PC-3 (cell line): ENCODE data around the gene GLIPR1L1. TPM values are rescaled to one million over a fixed set of nuclear protein-coding genes. Genes with fewer than 3 reads are reported as not detected.
"Not testable (repeated sequence)": the region's sequence is repeated elsewhere in the genome, so short reads cannot be mapped to it uniquely, and the experiment has no call there.

Experiments used
- ATAC-seq: fragments of 200-7000 bp; cut with Tn5 transposase; 2 replicates; pipeline ENCODE4 v1.9.1; 2020; ENCODE audit warnings: mild to moderate bottlenecking, moderate library complexity
- BruUV-seq: library from RNA; stranded (reverse); fragments of 400-500 nt; replicated peaks from 2 replicates; lab custom pipeline; 2021; lab: Mats Ljungman, UMichigan
- CTCF ChIA-PET: fragments of 300-600 bp; sonication (Branson Sonifier 250); formaldehyde crosslinking; loops from one replicate; lab custom pipeline; 2022; ENCODE audit warnings: antibody characterized with exemption; lab: Charles Lee
- POLR2A ChIA-PET: fragments of 300-600 bp; sonication (Branson Sonifier 250); formaldehyde crosslinking; loops from one replicate; lab custom pipeline; 2022; ENCODE audit warnings: antibody characterized with exemption; ENCODE audit not compliant: unreplicated experiment; lab: Charles Lee
- DNase-seq: peaks from one replicate; pipeline ENCODE4 v3.0.0-alpha.2; 2015
- H2AFZ ChIP-seq: fragments of 300-600 bp; sonication (generic); 2 replicates; pipeline ENCODE4 v1.6.0; 2016; ENCODE audit warnings: antibody characterized with exemption, low read length
- H3F3A ChIP-seq: fragments of 300-600 bp; sonication (generic); one replicate; pipeline ENCODE4 v1.6.0; 2017; ENCODE audit warnings: antibody characterized with exemption, low read length, control low read depth, mild to moderate bottlenecking; ENCODE audit not compliant: unreplicated experiment
- H3K27ac ChIP-seq: fragments of 300-600 bp; sonication (generic); 2 replicates; pipeline ENCODE4 v1.5.1; 2016; ENCODE audit warnings: mild to moderate bottlenecking, low read length
- H3K27me3 ChIP-seq: fragments of 300-600 bp; sonication (generic); 2 replicates; pipeline ENCODE4 v1.6.1; 2016; ENCODE audit warnings: low read length, mixed read lengths
- H3K36me3 ChIP-seq: fragments of 300-600 bp; sonication (generic); 2 replicates; pipeline ENCODE4 v1.6.1; 2016; ENCODE audit warnings: low read depth, mixed run types, low read length, mixed read lengths
- H3K4me1 ChIP-seq: fragments of 300-600 bp; sonication (generic); 2 replicates; pipeline ENCODE4 v1.5.1; 2016; ENCODE audit warnings: low read length; ENCODE audit not compliant: insufficient read depth
- H3K4me2 ChIP-seq: fragments of 300-600 bp; sonication (generic); 2 replicates; pipeline ENCODE4 v1.6.0; 2016; ENCODE audit warnings: low read length
- H3K4me3 ChIP-seq: fragments of 300-600 bp; sonication (generic); 2 replicates; pipeline ENCODE4 v1.5.1; 2016; ENCODE audit warnings: mild to moderate bottlenecking, low read length, mixed read lengths
- H3K79me2 ChIP-seq: fragments of 300-600 bp; sonication (generic); 2 replicates; pipeline ENCODE4 v1.6.1; 2017; ENCODE audit warnings: low read length, mixed read lengths
- H3K9ac ChIP-seq: fragments of 300-600 bp; sonication (generic); 2 replicates; pipeline ENCODE4 v1.6.0; 2016; ENCODE audit warnings: mild to moderate bottlenecking, low read length
- H3K9me2 ChIP-seq: fragments of 300-600 bp; sonication (generic); replicated peaks from 2 replicates; pipeline ENCODE4 v1.6.1; 2016; ENCODE audit warnings: mixed run types, low read length, mixed read lengths
- H3K9me3 ChIP-seq: fragments of 300-600 bp; sonication (generic); 2 replicates; pipeline ENCODE4 v1.6.1; 2016; ENCODE audit warnings: low read length, mixed read lengths
- H4K20me1 ChIP-seq: fragments of 300-600 bp; sonication (generic); 2 replicates; pipeline ENCODE4 v1.6.1; 2016; ENCODE audit warnings: low read length, mixed read lengths
- CTCF ChIP-seq: fragments of 300-600 bp; sonication (generic); conservative IDR thresholded peaks from 2 replicates; pipeline ENCODE4 v1.5.1; 2017; ENCODE audit warnings: antibody characterized with exemption, low read depth, mild to moderate bottlenecking, low read length
- EZH2 ChIP-seq: fragments of 300-600 bp; sonication (generic); IDR thresholded peaks from one replicate; pipeline ENCODE4 v1.6.1; 2017; ENCODE audit warnings: antibody characterized with exemption, mild to moderate bottlenecking, low read length; ENCODE audit not compliant: unreplicated experiment
- EZH2phosphoT487 ChIP-seq: fragments of 300-600 bp; sonication (generic); IDR thresholded peaks from 2 replicates; pipeline ENCODE4 v1.6.1; 2018; ENCODE audit warnings: mild to moderate bottlenecking, antibody characterized with exemption, low read length, borderline replicate concordance
- intact Hi-C: fragments of 100-400 bp; cut with micrococcal nuclease; formaldehyde crosslinking; loops from 2 replicates; pipeline ENCODE4 v1.9.0; 2023
- total RNA-seq: library from RNA; depleted of rRNA; stranded (reverse); fragments of >200 nt; gene quantifications from 2 replicates; pipeline ENCODE4 v1.2.3, GENCODE V29; 2014

The GLIPR1L1 gene
- total RNA-seq, 1 experiment from 2014 or later, result not detected

- Histone ChIP-seq H4K20me1 (no peaks in the 10 kb centered on the region), H3F3A (no peaks in the 10 kb centered on the region), H3K9me3 (no peaks in the 10 kb centered on the region), H3K4me2 (no peak overlapping the region), H3K27me3 (no peaks in the 10 kb centered on the region), H3K4me3 (no peak overlapping the region), H3K79me2 (no peaks in the 10 kb centered on the region), H3K27ac (no peak overlapping the region), H3K4me1 (peaks cover 11% of the 10 kb centered on the region), H3K9ac (no peak overlapping the region), H3K9me2 (no peaks in the 10 kb centered on the region), H3K36me3 (no peaks in the 10 kb centered on the region), H2AFZ (no peak overlapping the region)
- peak; percentile 19 for DNase-seq
- TF ChIP-seq EZH2 (no peak), CTCF (no peak), EZH2phosphoT487 (no peak)
- intact Hi-C loops, result no loop called here
- ChIA-PET CTCF (no interaction called here), POLR2A (no interaction called here)
- no peak for ATAC-seq
- BruUV-seq, result no TSS peak
Measured at GRCh38 chr12:75341873-75342272, 7.4 kb downstream of the GLIPR1L1 start.

- Histone ChIP-seq H3K9me3 (no peaks in the 10 kb centered on the region), H3K9ac (no peak overlapping the region), H3K27me3 (no peaks in the 10 kb centered on the region), H3K4me3 (no peak overlapping the region), H2AFZ (no peak overlapping the region), H3K27ac (no peak overlapping the region), H3K4me1 (peaks cover 11% of the 10 kb centered on the region), H3F3A (no peaks in the 10 kb centered on the region), H3K9me2 (no peaks in the 10 kb centered on the region), H3K36me3 (no peaks in the 10 kb centered on the region), H3K79me2 (no peaks in the 10 kb centered on the region), H4K20me1 (no peaks in the 10 kb centered on the region), H3K4me2 (peak overlapping the region; percentile 35; the same call in 1 of the 2 replicates)
- peak; percentile 84 for ATAC-seq
- ChIA-PET CTCF (interaction anchor here (0.5 kb wide), 1 partner anchor 26 kb away, joined by 3 read pairs; no protein-coding TSS in a partner anchor), POLR2A (no interaction called here)
- BruUV-seq, result no TSS peak
- intact Hi-C loops, result no loop called here
- DNase-seq, result peak; percentile 69
- TF ChIP-seq CTCF (no peak), EZH2 (no peak), EZH2phosphoT487 (no peak)
Measured at GRCh38 chr12:75345531-75345930, 11.1 kb downstream of the GLIPR1L1 start.

GRCh38 chr12:75346215-75346614 lies 11.7 kb downstream of the GLIPR1L1 start:
- H3K4me2 ChIP-seq, DNase-seq, BruUV-seq, H2AFZ ChIP-seq, ATAC-seq, H3K27me3 ChIP-seq, H3K79me2 ChIP-seq, H4K20me1 ChIP-seq, H3K36me3 ChIP-seq, POLR2A ChIA-PET, H3K27ac ChIP-seq, intact Hi-C loops, H3K9me2 ChIP-seq, H3F3A ChIP-seq, H3K4me3 ChIP-seq, H3K9ac ChIP-seq, H3K9me3 ChIP-seq: not testable (repeated sequence)
- CTCF ChIA-PET, result interaction anchor here (0.5 kb wide), 1 partner anchor 26 kb away, joined by 3 read pairs; no protein-coding TSS in a partner anchor
- peaks cover 11% of the 10 kb centered on the region for H3K4me1 ChIP-seq
